Brain microvascular endothelial cell (primary cell): Measurements from ENCODE around the gene AMN.

Experiments used
- DNase-seq: peaks from one replicate; pipeline ENCODE4 v3.0.0-alpha.2; 2020
- H3K27ac ChIP-seq: fragments of 250-450 bp; sonication (Bioruptor Pico); 2 replicates; pipeline ENCODE4 v1.5.1; 2020; ENCODE audit warnings: mild to moderate bottlenecking, moderate library complexity
- H3K27me3 ChIP-seq: fragments of 250-450 bp; sonication (Bioruptor Pico); replicated peaks from 2 replicates; pipeline ENCODE4 v1.5.1; 2020; ENCODE audit warnings: mild to moderate bottlenecking
- H3K36me3 ChIP-seq: fragments of 250-450 bp; sonication (Bioruptor Pico); replicated peaks from 2 replicates; pipeline ENCODE4 v1.5.1; 2020; ENCODE audit warnings: mild to moderate bottlenecking
- H3K4me3 ChIP-seq: 2 replicates; pipeline ENCODE4 v1.5.1; 2011; ENCODE audit warnings: low read depth, mild to moderate bottlenecking, control low read depth, low read length, moderate library complexity
- CTCF ChIP-seq: IDR thresholded peaks from 2 replicates; pipeline ENCODE4 v1.5.1; 2011; ENCODE audit warnings: low read depth, mild to moderate bottlenecking, moderate library complexity, low read length, control low read depth, inconsistent platforms; ENCODE audit errors: missing control alignments
- in situ Hi-C: cut with HindIII; loops from 2 replicates; pipeline ENCODE4 v1.10.0; 2017; ENCODE audit warnings: low sequenced_read_pairs, low pct_ligation_motif_present

AMN gene

GRCh38 chr14:102917469-102918211 lies 4.8 kb upstream of the AMN start:
- H3K27ac ChIP-seq: no peak overlapping the region
- no peak overlapping the region for H3K4me3 ChIP-seq
- TF ChIP-seq CTCF: peak; percentile 88
- peak; percentile 17 for DNase-seq
- H3K27me3 ChIP-seq: peaks cover 5% of the 10 kb centered on the region
- H3K36me3 ChIP-seq: no peaks in the 10 kb centered on the region
- in situ Hi-C loops: no loop called here

GRCh38 chr14:102918438-102918837 lies 4.0 kb upstream of the AMN start:
- DNase-seq: no peak
- H3K27me3 ChIP-seq: peaks cover 12% of the 10 kb centered on the region
- no peak overlapping the region for H3K4me3 ChIP-seq
- in situ Hi-C loops: no loop called here
- no peak for TF ChIP-seq CTCF
- no peak overlapping the region for H3K27ac ChIP-seq
- H3K36me3 ChIP-seq: no peaks in the 10 kb centered on the region

DNA sequence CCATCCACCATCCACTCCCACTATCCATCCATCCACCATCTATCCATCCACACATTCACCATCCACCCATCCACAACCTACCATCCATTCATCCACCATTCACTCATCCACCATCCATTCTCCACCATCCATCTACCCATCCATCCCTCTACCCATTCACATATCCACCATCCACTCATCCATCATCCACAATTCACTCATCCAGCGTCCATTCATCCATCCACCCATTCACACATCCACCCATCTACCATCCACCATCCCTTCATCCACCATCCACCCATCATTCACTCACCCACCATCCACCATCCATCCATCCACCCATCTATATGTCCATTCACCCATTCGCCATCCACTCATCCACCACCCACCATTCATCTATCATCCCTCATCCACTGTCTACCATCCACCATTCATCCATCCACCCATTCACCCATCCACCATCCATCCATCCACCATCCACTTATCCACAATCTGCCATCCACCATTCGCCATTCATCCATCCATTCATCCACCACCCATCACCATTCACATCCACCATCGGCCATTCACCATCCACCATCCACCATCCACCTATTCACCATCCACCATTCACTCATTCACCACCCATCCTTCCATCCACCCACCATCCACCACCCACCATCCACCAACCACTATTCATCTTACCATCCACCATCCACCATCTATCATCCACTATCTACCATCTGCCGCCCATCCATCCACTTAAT lies 2.0 kb upstream of the AMN start:
- TF ChIP-seq CTCF: no peak
- H3K27ac ChIP-seq: no peak overlapping the region
- H3K4me3 ChIP-seq: no peak overlapping the region
- no peak for DNase-seq
- in situ Hi-C loops: no loop called here
- H3K36me3 ChIP-seq: no peaks in the 10 kb centered on the region
- peaks cover 30% of the 10 kb centered on the region for H3K27me3 ChIP-seq

- no peak overlapping the region for H3K4me3 ChIP-seq
- no peak for TF ChIP-seq CTCF
- peaks cover 30% of the 10 kb centered on the region for H3K27me3 ChIP-seq
- DNase-seq: no peak
- in situ Hi-C loops: no loop called here
- H3K27ac ChIP-seq: no peak overlapping the region
- no peaks in the 10 kb centered on the region for H3K36me3 ChIP-seq
Measured at GRCh38 chr14:102920998-102921304, 1.5 kb upstream of the AMN start.

- DNase-seq: no peak
- Histone ChIP-seq H3K27ac (no peak overlapping the region), H3K36me3 (no peaks in the 10 kb centered on the region), H3K4me3 (peak overlapping the region; percentile 31), H3K27me3 (peaks cover 34% of the 10 kb centered on the region)
- in situ Hi-C loops: no loop called here
- TF ChIP-seq CTCF: no peak
Measured at GRCh38 chr14:102923201-102923924, 900 bp downstream of the AMN start.
